Measurements from ENCODE around the gene UST. TPM values are rescaled to one million over a fixed set of nuclear protein-coding genes. Genes with fewer than 3 reads are reported as not detected.

The UST gene
- total RNA-seq, 4 donors from 2014 or later, result 4.8 to 9.0 (median 7.8) TPM

DNA sequence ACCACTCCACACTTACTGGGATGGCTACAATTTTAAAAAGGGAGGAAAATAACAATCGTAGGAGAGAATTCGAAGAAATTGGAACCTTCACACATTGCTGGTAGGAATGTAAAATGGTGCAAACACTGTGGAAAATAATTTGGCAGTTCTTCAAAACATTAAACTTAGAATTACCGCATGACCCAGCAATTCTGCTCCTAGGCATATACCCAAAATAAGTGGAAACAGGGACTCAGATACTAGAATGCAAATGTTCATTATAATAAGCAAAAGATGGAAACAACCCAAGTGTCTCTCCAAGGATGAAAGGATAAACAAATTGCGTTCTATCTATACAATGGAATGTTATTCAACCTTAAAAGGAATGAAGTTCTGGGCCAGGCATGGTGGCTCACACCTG lies 325.2 kb downstream of the UST start:
- TF ChIP-seq, protein P1, sequence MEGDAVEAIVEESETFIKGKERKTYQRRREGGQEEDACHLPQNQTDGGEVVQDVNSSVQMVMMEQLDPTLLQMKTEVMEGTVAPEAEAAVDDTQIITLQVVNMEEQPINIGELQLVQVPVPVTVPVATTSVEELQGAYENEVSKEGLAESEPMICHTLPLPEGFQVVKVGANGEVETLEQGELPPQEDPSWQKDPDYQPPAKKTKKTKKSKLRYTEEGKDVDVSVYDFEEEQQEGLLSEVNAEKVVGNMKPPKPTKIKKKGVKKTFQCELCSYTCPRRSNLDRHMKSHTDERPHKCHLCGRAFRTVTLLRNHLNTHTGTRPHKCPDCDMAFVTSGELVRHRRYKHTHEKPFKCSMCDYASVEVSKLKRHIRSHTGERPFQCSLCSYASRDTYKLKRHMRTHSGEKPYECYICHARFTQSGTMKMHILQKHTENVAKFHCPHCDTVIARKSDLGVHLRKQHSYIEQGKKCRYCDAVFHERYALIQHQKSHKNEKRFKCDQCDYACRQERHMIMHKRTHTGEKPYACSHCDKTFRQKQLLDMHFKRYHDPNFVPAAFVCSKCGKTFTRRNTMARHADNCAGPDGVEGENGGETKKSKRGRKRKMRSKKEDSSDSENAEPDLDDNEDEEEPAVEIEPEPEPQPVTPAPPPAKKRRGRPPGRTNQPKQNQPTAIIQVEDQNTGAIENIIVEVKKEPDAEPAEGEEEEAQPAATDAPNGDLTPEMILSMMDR (IDR thresholded peaks at IDR 0.05), result no peak
- TF ChIP-seq POLR2AphosphoS5 (IDR thresholded peaks at IDR 0.05) (no peak), POLR2A (IDR thresholded peaks at IDR 0.05) (no peak), EP300 (IDR thresholded peaks at IDR 0.05; ENCODE audit: low read depth) (no peak)
- Histone ChIP-seq H3K9me3 (no peaks in the 10 kb centered on the region), H3K36me3 (no peaks in the 10 kb centered on the region), H3K27me3 (no peaks in the 10 kb centered on the region), H3K4me1 (peaks cover 0 to 7% (median 3%) of the 10 kb centered on the region in 4 donors), H3K27ac (no peak overlapping the region), H3K4me3 (no peak overlapping the region)
- DNase-seq, result no peak
- intact Hi-C loops (cut with DNase I; ENCODE audit: low total_unique reads) (no loop called here), in situ Hi-C loops (cut with MboI; ENCODE audit: low pct_ligation_motif_present in 1 of 4, low pct_unique_long_range_greater_than_20kb in 1 of 4, low sequenced_read_pairs in 3 of 4) (no loop called here)
- WGBS, 2 donors (ENCODE audit: low coverage in 1 of 2), result 93 to 95% methylated on average over 4 of the region's 4 CpGs

DNA sequence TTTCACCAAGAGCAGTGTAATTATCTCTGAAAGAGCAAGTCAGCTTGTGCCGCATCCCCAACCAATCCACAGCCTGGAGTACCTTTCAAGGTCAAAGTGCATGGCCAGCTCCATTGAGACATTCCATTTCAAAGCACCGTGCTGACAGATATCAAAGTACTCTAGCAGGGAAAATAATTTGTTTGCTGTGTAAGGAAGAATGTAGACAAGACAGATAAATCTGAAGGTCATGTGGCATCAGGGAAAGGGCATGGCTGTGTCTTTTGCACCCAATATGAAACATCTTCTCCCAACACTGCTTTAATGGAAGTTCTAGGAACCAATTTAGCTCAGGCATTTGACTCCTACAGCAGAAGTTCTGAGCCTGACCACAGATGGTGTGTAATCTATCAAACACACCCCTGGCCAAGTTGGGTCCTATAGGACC lies 328.0 kb downstream of the UST start:
- in situ Hi-C loops (cut with MboI; ENCODE audit: low pct_ligation_motif_present in 1 of 4, low pct_unique_long_range_greater_than_20kb in 1 of 4, low sequenced_read_pairs in 3 of 4), result loop anchor here in 1 of 4 donors (25.0 kb wide), 1 partner anchor 437 kb away; no protein-coding TSS in a partner anchor
- Histone ChIP-seq H3K4me3 (no peak overlapping the region), H3K27ac (no peak overlapping the region), H3K4me1 (peaks cover 0 to 14% (median 8%) of the 10 kb centered on the region in 4 donors), H3K9me3 (no peaks in the 10 kb centered on the region), H3K27me3 (no peaks in the 10 kb centered on the region), H3K36me3 (no peaks in the 10 kb centered on the region)
- WGBS, 2 donors (ENCODE audit: low coverage in 1 of 2), result 70 to 89% methylated on average over 2 of the region's 2 CpGs
- no peak for DNase-seq
- intact Hi-C loops (cut with DNase I; ENCODE audit: low total_unique reads), result no loop called here
- TF ChIP-seq EP300 (IDR thresholded peaks at IDR 0.05; ENCODE audit: low read depth) (no peak), POLR2AphosphoS5 (IDR thresholded peaks at IDR 0.05) (no peak), POLR2A (IDR thresholded peaks at IDR 0.05) (no peak)
- TF ChIP-seq, protein P1 (IDR thresholded peaks at IDR 0.05), result no peak

DNA sequence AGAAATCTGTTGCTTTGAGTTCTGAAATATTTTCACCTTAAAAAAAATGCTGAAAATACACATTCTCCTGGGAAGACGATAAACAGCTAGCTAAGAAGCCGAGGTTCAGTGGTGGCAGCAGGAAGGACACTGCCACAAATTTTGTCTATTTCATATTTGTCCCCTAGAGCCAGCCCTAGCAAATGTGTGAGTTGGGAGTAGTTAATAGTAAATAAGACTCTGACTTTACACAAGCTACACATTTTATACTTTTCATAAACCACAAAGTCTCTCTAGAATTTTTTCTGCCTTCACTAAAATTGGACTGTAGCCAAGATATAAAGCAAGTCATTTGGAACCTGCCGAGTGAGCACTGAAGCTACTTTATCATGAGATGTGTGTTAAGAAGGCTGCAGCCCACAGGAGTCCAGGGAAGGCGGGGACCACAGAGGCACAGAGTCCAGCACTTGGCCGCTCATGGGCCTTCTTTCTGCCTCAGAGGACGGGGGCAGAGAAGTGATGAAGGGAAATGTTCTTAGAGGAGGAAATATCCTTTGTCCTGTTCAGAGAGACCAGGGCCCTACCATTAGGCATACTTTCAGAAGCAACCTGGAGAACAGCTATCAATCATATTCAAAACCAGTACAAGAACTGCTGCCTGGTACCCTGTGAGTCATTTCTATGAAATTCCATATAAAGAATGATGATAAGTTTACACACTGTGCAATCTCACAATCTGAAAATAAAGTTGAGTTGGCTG lies 329.0 kb downstream of the UST start:
- 62 to 71% methylated on average over 4 to 6 of the region's 6 CpGs for WGBS, 2 donors (ENCODE audit: low coverage in 1 of 2)
- in situ Hi-C loops (cut with MboI; ENCODE audit: low pct_ligation_motif_present in 1 of 4, low pct_unique_long_range_greater_than_20kb in 1 of 4, low sequenced_read_pairs in 3 of 4) (loop anchor here in 1 of 4 donors (25.0 kb wide), 1 partner anchor 437 kb away; no protein-coding TSS in a partner anchor), intact Hi-C loops (cut with DNase I; ENCODE audit: low total_unique reads) (no loop called here)
- TF ChIP-seq POLR2AphosphoS5 (IDR thresholded peaks at IDR 0.05) (no peak), EP300 (IDR thresholded peaks at IDR 0.05; ENCODE audit: low read depth) (no peak), POLR2A (IDR thresholded peaks at IDR 0.05) (no peak)
- TF ChIP-seq, protein P1 (IDR thresholded peaks at IDR 0.05), result no peak
- no peaks in the 10 kb centered on the region for H3K36me3 ChIP-seq
- peaks cover 3 to 21% (median 11%) of the 10 kb centered on the region in 4 donors for H3K4me1 ChIP-seq
- H3K4me3 ChIP-seq, result no peak overlapping the region
- no peaks in the 10 kb centered on the region for H3K9me3 ChIP-seq
- H3K27ac ChIP-seq, result no peak overlapping the region
- no peaks in the 10 kb centered on the region for H3K27me3 ChIP-seq
- DNase-seq, result no peak

DNA sequence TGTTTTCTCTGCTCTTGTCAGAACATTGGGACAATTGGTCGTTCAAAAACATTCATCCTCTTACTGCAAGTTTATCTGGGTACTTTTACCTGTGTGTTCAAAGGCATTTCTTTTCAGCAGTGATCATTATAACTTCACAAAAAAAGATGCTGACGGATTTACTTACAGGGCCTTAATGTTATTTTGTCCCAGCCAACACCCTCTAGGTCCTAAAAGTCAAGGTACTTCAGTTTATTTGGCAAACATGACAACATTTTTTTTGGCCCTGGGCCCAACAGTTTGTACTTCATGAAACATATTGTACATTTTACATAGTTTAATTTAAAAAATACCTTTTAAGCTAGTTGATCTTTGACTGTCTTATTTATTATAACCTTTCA lies 329.5 kb downstream of the UST start:
- Histone ChIP-seq H3K27ac (no peak overlapping the region), H3K4me3 (no peak overlapping the region), H3K4me1 (peaks cover 4 to 26% (median 12%) of the 10 kb centered on the region in 4 donors), H3K36me3 (no peaks in the 10 kb centered on the region), H3K27me3 (no peaks in the 10 kb centered on the region), H3K9me3 (no peaks in the 10 kb centered on the region)
- intact Hi-C loops (cut with DNase I; ENCODE audit: low total_unique reads), result no loop called here
- TF ChIP-seq, protein P1 (IDR thresholded peaks at IDR 0.05), result no peak
- TF ChIP-seq EP300 (IDR thresholded peaks at IDR 0.05; ENCODE audit: low read depth) (no peak), POLR2AphosphoS5 (IDR thresholded peaks at IDR 0.05) (no peak), POLR2A (IDR thresholded peaks at IDR 0.05) (no peak)
- DNase-seq, result no peak
- 71 to 75% methylated on average over 2 of the region's 2 CpGs for WGBS, 2 donors (ENCODE audit: low coverage in 1 of 2)
- in situ Hi-C loops (cut with MboI; ENCODE audit: low pct_ligation_motif_present in 1 of 4, low pct_unique_long_range_greater_than_20kb in 1 of 4, low sequenced_read_pairs in 3 of 4), result loop anchor here in 1 of 4 donors (25.0 kb wide), 1 partner anchor 436 kb away; no protein-coding TSS in a partner anchor
